ENCODE measurements around the gene ASTN2. TPM values are rescaled to one million over a fixed set of nuclear protein-coding genes. Genes with fewer than 3 reads are reported as not detected.

The ASTN2 gene
- total and polyA plus RNA-seq, 2 donors (not counting 3 experiments of a cell fraction or from before 2014, with no cell fraction given) = 1.0 to 1.9 TPM

- ChIA-PET CTCF (no interaction called here), POLR2A (no interaction called here)
- intact Hi-C loops (cut with micrococcal nuclease) = no loop called here
- Histone ChIP-seq H4K20me1 (replicated peaks; ENCODE audit: control insufficient read depth, extremely low read depth, insufficient read depth, low read length) (no peaks in the 10 kb centered on the region), H3K27me3 (ENCODE audit: control insufficient read depth in 2 of 2, insufficient read depth in 2 of 2, low read length in 2 of 2) (no peaks in the 10 kb centered on the region), H3K9me1 (replicated peaks; ENCODE audit: control insufficient read depth, extremely low read depth, insufficient read depth, low read length) (no peaks in the 10 kb centered on the region), H3K4me2 (ENCODE audit: insufficient read depth, low read length) (no peak overlapping the region), H3K9me3 (replicated peaks; ENCODE audit: control insufficient read depth, insufficient read depth, low read length) (peaks cover under 1% of the 10 kb centered on the region), H3K36me3 (ENCODE audit: control insufficient read depth in 2 of 2, extremely low read depth in 1 of 2, insufficient read depth in 2 of 2, low read length in 2 of 2) (no peaks in the 10 kb centered on the region), H3K27ac (ENCODE audit: insufficient read depth, low read depth, low read length) (no peak overlapping the region), H3K79me2 (ENCODE audit: control insufficient read depth, insufficient read depth, low read length) (no peaks in the 10 kb centered on the region), H2AFZ (ENCODE audit: low read depth, low read length) (no peak overlapping the region), H3K9ac (replicated peaks; ENCODE audit: extremely low read depth, insufficient read depth, low read length) (no peak overlapping the region), H3K4me3 (replicated peaks in 1 of 3; ENCODE audit: insufficient read depth in 1 of 3, low read depth in 1 of 3, low read length in 3 of 3) (no peak overlapping the region), H3K4me1 (ENCODE audit: control insufficient read depth, extremely low read depth, insufficient read depth, low read length) (no peaks in the 10 kb centered on the region)
- dilution Hi-C loops (cut with MboI; ENCODE audit: extremely low pct_ligation_motif_present, low sequenced_read_pairs) = no loop called here
- TF ChIP-seq MAX (IDR thresholded peaks at IDR 0.05; ENCODE audit: insufficient read depth, insufficient read length) (no peak), EZH2 (IDR thresholded peaks at IDR 0.05; ENCODE audit: borderline replicate concordance, low read depth, low read length, severe bottlenecking) (no peak), FOS (IDR thresholded peaks at IDR 0.05; ENCODE audit: borderline replicate concordance, insufficient read depth, low read length) (no peak), GATA2 (IDR thresholded peaks at IDR 0.05; ENCODE audit: insufficient read depth, insufficient read length, low read depth, low read length) (no peak), JUN (IDR thresholded peaks at IDR 0.05; ENCODE audit: borderline replicate concordance, insufficient read depth, insufficient read length, low read depth) (no peak), CTCF (IDR thresholded peaks at IDR 0.05; ENCODE audit: extremely low read depth in 1 of 2, insufficient read depth in 1 of 2, low read depth in 1 of 2, low read length in 2 of 2) (no peak), POLR2A (IDR thresholded peaks at IDR 0.05; ENCODE audit: low read depth, low read length) (no peak), POLR2AphosphoS5 (IDR thresholded peaks at IDR 0.05; ENCODE audit: insufficient read depth, low read depth, low read length) (no peak)
- FAIRE-seq = no peak
- no peak for DNase-seq (ENCODE audit: low read depth, low spot score)
- no TSS peak for BruUV-seq (replicated peaks)
Measured at GRCh38 chr9:117323390-117323789, 91.5 kb downstream of the ASTN2 start.

Measured in endothelial cell of umbilical vein (primary cell).